IPS-18c (cell line): Measurements from ENCODE around the gene GNA12.
"Not testable (repeated sequence)": the region's sequence is repeated elsewhere in the genome, so short reads cannot be mapped to it uniquely, and the experiment has no call there.

Experiments
- H3K4me3 ChIP-seq: 2 replicates; pipeline ENCODE4 v1.7.0; 2013; ENCODE audit warnings: low read depth, mild to moderate bottlenecking, low read length, moderate library complexity; ENCODE audit not compliant: insufficient read depth
- H3K9me3 ChIP-seq: one replicate; pipeline ENCODE4 v1.6.1; 2013; ENCODE audit warnings: mild to moderate bottlenecking, low read length, moderate library complexity; ENCODE audit not compliant: control insufficient read depth, insufficient read depth

GNA12 gene

DNA sequence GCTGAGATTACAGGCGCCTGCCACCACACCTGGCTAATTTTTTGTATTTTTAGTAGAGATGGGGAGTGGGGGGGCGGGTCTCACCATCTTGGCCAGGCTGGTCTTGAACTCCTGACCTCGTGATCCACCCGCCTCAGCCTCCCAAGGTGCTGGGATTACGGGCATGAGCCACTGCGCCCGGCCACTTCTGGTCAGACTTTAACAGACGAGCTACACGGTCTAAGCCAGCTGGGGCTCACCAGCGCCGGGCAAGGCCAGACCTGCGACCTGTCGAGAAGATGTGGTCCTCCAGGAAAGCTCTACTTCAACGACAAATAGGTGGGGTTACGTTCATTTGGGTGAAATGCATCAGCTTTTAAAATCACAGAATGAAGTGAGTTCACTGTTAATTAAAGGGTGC, 120.1 kb downstream of the GNA12 start:
- not testable (repeated sequence) for H3K9me3 ChIP-seq, H3K4me3 ChIP-seq

DNA sequence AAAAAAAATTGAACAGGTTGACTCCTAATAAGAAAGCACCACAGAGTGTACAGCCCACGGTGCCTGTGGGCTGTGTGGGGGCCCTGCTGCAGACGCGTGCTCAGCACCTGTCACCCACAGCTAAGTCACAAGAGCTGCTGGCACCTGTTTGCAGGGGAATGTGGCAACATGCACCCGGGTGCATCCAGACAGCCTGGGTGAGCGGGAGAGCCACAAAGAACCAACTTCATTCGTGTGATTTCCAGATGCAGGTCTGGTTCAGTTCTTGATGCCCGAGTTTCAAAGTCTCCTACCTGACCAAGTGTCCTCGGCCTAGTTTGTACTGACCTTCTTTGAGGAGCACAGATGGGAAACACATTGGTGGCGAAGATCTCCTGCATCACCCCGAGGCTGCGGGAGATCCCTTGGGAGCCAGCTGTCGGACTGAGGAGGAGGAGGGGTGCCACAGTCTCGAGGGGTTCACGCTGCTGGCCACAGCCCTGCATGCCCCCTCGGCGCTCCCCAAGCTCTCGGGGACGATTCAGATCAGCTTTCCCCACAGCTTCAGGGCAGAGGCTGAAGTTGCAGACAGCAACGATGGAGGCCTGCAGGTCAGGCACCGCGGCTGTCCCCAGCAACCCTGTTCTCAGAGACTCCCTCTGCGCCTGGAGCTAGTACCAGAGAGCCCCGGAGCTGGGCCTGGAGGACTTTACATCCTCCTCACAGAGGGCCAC, 120.8 kb downstream of the GNA12 start:
- no peak overlapping the region for H3K4me3 ChIP-seq

DNA sequence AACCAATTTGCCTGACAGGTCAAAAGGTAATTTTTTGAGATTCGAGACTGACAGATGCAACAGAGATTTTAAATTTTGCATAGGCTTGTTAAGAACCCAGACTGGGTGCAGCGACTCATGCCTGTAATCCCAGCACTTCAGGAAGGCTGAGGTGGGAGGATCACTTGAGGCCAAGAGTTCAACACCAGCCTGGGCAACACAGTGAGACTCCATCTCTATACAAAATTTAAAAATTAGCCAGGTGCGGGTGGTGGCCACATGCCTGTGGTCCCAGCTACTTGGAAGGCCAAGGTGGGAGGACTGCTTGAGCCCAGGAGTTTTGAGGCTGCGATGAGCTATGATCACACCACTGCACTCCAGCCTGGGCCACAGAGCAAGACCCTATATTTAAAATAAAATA, 121.5 kb downstream of the GNA12 start:
- H3K9me3 ChIP-seq = no peaks in the 10 kb centered on the region
- no peak overlapping the region for H3K4me3 ChIP-seq

More for the DNA sequence above, 120.8 kb downstream of the GNA12 start:
- no peaks in the 10 kb centered on the region for H3K9me3 ChIP-seq

DNA sequence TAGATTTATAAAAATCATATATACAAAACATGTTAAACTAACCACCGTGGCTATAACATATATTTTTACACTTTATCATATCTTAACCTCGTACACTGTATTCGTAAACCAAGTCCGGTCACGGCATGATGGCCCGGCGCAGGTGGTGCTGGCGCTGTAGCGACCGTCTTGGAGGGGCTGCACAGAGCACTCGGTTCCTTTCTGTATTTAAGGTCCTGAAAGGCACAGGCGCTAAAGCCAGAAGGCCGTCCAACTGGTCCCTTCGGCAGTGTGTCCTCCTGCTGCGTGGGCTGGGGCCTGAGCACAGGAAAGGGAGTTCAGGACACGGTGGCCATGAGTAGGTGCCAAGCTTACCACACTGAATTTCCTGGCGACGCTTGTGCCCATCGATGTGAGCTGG, 122.3 kb downstream of the GNA12 start:
- no peak overlapping the region for H3K4me3 ChIP-seq
- no peaks in the 10 kb centered on the region for H3K9me3 ChIP-seq

DNA sequence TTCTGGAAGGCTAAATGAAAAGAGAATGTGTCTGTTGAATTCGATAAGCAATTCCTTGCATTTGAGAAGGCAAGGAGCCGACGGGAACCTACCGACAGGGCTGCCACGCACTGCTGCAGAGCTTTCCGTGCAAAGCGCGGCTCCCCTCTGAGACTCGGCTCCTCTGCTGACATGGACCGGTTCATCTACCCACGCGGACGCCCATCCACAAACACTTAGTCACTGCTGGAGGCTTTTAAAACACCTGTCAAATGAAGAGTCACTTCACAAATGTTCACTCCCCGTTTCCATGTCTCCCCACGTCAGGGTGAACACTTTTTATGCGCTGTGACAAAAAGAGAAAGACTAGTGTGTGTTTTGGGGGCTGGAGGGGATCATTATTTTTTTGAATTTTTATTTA, 124.1 kb downstream of the GNA12 start:
- Histone ChIP-seq H3K4me3 (no peak overlapping the region), H3K9me3 (no peaks in the 10 kb centered on the region)

DNA sequence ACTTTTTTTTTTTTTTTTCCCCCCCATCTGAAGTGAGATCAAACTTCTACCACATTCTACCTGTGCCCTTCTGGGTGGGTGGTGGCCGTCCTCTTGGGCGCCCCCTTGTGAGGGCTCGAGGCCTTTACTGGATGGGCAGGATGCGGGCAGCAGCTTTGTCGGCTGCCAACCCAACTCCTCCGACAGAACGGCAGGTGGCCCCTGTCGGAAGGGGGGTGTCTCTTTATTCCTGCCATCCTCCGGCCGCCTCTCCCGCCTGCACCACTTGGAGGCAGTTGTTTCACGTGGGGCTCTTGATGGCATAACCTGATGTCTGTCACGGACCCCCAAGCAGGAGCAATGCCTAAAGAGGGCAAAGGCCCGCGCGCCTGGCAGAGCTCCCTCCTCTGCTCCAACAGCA, 125.1 kb downstream of the GNA12 start:
- no peak overlapping the region for H3K4me3 ChIP-seq

DNA sequence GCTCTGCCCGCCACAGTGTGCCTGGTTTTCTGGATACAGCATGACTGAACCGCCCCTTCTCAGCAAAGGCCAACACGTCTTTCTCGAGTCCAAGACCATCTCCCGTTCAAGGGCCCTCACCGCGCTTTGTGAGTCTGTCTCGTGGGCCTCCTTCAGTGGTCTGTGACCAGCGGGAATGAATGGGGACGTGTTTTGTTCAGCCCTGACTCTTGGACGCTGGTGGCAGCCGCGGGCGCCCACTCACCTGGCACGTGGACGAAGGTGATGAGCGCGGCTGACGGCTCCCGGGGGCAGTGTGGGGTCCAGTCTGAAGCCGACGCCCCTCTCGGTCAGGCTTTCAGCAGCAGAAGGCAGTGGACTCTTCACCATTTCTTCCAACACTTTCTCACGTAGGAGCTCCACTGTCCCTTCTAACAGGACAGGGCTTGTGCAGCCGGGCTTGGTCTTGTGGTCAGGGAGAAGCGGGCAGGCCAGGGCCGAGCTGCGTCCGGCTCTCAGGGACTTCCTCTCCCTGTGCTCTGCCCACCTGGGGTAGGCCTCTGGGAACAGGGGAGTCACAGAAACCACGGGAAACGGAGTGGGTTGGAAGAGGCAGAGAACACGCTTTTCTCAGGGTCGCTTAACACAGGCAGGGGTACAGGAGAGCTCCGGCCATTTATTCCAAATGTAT, 125.7 kb downstream of the GNA12 start:
- no peak overlapping the region for H3K4me3 ChIP-seq
- no peaks in the 10 kb centered on the region for H3K9me3 ChIP-seq

More for the DNA sequence above, 125.1 kb downstream of the GNA12 start:
- no peaks in the 10 kb centered on the region for H3K9me3 ChIP-seq

DNA sequence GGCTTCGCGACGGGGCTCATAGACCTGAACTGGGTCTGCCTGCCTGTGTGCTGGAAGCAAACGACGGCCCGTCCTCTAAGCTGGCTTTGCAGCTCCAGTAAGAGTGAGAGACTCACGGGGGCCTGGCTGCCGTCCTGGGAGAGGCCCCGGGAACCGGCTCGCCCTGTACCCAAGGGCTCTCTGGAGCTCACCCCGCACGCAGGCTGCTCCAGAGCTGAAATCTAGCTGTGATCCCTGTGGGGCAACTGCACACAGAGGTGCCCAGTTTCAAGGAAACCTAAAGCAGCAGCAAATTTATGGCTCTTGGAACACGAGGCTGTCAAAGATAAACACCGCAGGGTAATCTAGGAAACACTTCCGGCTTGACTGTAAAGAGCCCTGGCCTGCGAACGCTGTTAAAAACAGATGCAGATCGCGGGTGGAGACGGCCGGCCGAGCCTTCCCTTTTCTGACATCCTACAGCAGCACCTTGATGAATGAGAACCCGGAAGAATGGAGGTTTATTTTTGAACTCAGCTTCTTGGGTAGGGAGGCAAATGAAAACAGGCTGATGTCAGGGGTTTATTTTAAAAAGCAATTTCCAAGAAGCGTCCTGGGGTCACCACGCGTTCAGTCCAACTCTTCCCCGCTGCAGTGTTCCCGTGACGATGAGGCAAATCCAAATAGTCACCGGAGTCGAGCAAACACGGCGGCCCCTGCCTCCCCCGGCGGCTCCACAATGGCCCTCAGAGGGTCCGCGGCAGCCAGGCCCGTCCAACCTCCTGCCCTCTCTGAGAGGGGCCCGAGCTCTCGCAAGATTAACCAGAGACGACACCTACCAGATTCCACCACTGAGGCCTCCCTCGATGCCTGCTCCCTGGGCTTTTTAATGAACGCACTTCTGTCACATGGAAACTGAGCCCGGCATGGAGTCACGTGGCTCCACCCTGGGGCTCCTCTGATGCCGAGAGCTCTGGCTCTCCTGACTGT, 126.5 kb downstream of the GNA12 start:
- H3K9me3 ChIP-seq = no peaks in the 10 kb centered on the region
- H3K4me3 ChIP-seq = no peak overlapping the region

DNA sequence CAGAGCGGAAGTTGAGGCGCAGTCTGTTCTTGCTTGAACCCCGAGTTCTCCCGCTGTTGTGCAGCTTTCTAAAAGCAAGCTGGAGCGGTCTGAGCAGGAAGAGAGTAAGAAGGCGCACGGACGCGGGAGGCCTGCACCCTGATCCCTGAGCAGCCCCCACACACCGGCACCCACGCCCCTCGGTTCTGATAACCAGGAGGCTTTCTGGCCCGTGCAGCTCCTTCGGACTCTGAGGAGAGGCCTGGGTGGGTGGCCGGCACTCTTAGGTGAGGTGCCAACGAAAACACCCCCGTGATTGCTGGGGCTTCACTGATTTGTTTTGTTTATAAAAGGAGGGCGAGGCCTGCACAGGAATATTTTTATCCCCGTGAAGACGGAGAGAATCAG, 127.2 kb downstream of the GNA12 start:
- H3K4me3 ChIP-seq = no peak overlapping the region
- H3K9me3 ChIP-seq = no peaks in the 10 kb centered on the region

DNA sequence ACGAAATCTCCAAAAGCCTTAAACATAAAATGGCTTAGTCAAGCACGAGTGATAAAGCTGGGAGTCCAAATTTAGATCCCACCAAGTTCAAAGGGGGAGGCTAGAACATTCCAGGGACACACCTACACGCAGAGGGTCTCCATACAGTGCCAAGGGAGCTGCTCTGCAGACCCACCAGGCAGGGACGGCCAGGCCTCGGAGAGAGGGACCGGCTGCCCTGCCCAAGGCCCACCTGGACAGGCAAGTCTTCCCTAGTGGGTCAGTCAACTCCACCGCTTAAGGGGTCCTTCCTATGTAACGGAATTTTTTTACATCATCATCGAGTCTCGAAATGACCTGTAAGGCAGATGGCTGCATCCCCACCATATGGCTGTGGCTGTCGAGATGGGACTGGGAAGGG, 127.6 kb downstream of the GNA12 start:
- Histone ChIP-seq H3K4me3 (no peak overlapping the region), H3K9me3 (no peaks in the 10 kb centered on the region)

DNA sequence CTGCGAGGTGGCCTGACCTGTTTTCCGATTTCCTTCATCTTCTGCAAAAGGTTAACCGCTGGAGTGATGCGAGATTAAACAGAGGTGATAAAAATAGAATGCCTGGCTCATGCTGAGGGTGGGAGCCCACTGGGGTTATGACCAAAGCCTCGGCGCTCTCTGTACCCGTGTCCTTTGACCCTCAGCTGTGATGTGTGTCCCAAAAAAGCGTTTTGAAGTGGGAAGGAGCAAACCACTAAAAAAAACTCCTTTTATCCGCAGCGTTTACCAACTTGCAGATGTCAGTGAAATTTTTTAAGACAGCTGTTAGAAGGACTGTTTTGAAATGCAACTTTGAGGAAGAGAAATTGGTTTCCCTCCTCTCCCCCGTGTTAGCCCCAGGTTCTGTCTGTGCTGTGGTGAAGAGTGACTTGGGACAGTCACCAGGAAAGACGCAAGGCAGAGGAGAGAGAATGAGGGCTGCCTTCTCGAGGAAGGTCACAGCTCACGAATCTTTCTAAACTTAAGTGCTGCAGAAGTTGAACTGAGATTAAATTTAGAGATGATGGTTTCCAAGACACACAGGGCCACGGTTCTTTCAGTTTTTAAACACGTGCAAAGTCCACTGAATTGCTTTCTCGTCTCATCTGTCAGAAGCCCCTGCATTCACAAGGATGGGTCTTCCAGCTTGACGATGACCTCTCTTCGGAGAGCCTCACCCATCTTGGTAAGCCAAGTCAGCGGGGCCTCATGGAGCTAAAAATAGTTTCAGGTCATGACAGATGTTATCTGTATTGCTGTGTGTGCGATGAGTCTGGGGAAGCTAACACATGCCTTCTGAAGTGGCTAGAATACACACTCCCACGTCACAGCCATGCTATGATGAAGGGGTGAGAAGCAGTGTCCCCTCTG, 128.5 kb downstream of the GNA12 start:
- H3K4me3 ChIP-seq = no peak overlapping the region
- H3K9me3 ChIP-seq = no peaks in the 10 kb centered on the region

DNA sequence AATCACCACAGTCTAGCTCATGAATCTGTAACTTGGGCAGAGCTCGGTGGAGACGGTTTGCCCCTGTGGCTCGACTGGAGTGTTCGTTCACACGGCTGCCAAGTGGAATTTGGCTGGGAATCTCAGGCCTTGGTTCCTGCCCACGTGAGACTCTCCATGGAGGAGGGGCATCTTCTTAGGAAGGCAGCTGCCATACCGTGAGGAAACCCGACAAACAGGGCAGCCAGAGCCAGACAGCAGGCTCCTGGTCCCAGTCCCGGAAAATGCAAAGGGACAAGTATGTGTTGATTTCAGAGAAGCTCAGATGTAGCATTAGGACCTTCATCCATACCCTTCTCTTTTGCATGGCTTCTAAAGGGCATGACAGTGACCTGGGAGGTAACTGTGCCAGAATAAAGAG, 129.5 kb downstream of the GNA12 start:
- Histone ChIP-seq H3K9me3 (no peaks in the 10 kb centered on the region), H3K4me3 (no peak overlapping the region)

DNA sequence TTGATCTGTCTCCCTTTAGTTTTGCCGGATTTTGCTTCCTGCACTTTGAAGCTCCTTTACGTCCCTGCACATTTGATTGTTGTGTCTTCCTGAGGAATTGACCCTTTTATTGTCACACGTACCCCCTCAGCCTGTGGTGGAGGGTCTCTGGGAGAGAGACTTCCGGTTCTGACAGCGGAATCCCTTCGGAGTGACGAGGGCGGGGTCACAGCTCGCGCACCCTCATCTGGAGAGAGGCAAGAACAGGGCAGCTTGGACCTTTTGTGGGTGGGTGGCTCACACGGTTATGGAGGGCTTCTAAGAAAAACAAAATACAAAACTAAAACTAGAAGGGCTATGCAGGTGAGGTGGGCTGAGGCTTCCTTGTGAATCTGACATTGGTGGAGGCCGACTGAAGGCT, 130.1 kb downstream of the GNA12 start:
- Histone ChIP-seq H3K4me3 (no peak overlapping the region), H3K9me3 (no peaks in the 10 kb centered on the region)

DNA sequence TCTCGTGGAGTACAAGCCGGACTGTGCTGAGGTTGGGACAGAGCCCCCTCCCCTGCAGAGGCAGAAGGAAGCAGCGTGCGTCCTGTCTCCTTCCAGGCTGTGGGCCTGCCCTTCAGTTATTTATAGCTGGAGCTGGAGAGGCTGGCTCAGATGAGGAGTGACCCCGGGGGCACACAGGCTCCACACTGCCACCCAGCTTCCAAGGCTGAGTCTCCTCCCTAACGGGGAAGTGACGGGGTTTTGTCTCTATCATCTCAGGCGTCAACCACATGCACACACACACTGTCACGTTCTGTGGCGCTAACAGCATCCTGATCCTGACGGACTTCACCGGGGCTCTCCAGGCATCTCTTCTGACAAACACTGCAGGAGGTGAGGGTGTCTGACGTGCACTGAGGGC, 130.7 kb downstream of the GNA12 start:
- Histone ChIP-seq H3K9me3 (no peaks in the 10 kb centered on the region), H3K4me3 (no peak overlapping the region)

DNA sequence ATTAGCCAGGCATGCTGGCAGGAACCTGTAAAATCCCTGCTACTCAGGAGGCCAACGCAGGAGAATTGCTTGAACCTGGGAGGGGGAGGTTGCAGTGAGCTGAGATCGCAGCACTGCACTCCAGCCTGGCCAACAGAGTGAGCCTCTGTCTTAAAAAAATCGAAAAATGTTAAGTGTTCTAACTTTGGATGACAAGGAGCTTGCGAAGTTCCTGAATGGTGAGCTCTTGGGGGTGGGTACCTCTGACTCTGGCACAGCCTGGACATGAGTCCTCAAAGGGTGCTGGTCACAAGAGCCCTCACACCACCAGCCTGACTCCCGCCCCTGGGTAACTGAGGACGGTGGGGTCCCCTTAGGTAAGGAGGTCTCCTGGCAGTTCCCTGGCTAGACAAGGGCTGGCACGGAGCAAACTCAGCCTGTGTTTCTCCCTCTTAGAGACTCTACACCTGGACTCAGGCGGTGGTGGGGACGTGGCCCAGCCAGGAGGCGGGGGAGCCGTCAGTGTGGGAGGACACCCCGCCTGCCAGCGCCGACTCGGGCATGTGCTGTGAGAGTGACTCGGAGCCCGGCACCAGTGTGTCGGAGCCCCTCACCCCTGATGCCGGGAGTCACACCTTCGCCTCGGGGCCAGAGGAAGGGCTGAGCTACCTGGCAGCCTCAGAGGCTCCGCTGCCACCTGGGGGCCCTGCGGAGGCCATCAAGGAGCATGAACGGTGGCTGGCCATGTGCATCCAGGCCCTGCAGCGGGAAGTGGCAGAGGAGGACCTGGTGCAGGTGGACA, 132.0 kb downstream of the GNA12 start:
- no peaks in the 10 kb centered on the region for H3K9me3 ChIP-seq
- no peak overlapping the region for H3K4me3 ChIP-seq

DNA sequence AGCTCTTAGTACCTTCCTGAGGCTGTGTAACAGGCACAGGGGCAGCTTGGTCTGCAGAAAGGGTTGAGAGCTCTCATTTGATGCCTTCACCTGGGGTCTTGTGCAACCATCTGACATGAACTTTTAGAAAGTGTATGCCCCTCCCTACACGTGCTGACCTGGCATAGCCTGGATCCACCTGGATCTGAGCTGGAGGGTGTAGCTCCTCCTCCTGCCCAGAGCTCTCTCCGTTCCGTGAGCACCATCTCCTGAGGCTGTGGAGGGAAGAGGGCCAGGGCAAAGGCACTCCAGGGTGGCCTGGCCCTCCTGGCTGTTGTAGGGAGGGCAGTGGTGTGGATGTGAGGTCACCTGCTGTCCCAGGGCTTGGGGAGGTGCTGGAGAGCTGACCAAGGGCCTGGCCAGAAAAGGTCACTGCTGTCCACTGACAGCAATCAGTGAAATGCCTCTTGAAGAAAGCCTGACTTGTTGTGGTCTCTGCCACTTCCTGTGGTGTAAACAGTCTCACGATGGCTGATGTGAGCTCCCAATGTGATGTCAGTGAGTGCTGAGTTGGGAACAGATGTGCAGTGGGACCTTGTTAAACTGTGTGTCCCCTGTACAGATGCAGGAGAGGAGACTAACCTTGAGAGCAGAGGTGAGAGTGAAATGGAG, 133.1 kb downstream of the GNA12 start:
- Histone ChIP-seq H3K9me3 (no peaks in the 10 kb centered on the region), H3K4me3 (no peak overlapping the region)
